ENCODE results near the gene LUZP4. TPM values are rescaled to one million over a fixed set of nuclear protein-coding genes. Genes with fewer than 3 reads are reported as not detected.

The LUZP4 gene
- total RNA-seq, 1 donor from 2014 or later = not detected

DNA sequence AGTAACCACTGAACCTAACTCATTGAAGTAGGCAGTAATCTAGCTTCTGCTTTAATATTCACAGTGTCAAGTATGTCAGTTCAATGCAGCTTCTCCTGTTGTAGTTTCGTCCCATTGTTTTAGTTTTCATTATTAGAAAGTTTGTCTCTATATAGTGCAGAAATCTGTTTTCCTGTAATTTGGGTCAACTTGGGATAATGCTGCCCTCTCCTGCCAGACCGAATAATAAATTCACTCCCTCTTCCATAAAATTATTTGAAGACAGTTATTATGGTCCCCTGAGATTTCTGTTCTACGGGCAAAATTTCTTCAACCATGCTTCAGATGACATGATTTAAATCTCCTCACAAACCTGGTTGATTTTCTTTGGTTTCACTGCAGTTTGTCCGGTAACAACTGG, 4.6 kb upstream of the LUZP4 start:
- Histone ChIP-seq H3K27me3 (no peaks in the 10 kb centered on the region), H3K4me1 (no peaks in the 10 kb centered on the region), H3K36me3 (no peaks in the 10 kb centered on the region), H3K9me3 (no peaks in the 10 kb centered on the region), H3K4me3 (no peak overlapping the region), H3K27ac (no peak overlapping the region)
- TF ChIP-seq, protein P1, sequence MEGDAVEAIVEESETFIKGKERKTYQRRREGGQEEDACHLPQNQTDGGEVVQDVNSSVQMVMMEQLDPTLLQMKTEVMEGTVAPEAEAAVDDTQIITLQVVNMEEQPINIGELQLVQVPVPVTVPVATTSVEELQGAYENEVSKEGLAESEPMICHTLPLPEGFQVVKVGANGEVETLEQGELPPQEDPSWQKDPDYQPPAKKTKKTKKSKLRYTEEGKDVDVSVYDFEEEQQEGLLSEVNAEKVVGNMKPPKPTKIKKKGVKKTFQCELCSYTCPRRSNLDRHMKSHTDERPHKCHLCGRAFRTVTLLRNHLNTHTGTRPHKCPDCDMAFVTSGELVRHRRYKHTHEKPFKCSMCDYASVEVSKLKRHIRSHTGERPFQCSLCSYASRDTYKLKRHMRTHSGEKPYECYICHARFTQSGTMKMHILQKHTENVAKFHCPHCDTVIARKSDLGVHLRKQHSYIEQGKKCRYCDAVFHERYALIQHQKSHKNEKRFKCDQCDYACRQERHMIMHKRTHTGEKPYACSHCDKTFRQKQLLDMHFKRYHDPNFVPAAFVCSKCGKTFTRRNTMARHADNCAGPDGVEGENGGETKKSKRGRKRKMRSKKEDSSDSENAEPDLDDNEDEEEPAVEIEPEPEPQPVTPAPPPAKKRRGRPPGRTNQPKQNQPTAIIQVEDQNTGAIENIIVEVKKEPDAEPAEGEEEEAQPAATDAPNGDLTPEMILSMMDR (IDR thresholded peaks at IDR 0.05) = no peak
- intact Hi-C loops (cut with DNase I) = no loop called here
- no peak for DNase-seq (ENCODE audit: low spot score in 2 of 2)

DNA sequence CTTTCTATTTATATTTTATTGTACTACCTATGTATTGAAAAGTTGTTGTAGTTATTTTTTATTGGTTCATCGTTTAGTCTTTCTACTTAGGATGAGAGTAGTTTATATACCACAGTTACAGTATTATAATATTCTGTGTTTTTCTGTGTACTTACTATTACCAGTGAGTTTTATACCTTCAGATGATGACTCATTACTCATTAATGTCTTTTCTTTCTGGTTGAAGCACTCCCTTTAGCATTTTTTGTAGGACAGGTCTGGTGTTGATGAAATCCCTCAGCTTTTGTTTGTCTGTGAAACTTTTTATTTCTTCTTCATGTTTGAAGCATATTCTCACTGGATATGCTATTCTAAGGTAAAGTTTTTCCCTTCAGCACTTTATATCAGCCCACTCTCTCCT, 7.7 kb downstream of the LUZP4 start:
- H3K4me3 ChIP-seq = no peak overlapping the region

DNA sequence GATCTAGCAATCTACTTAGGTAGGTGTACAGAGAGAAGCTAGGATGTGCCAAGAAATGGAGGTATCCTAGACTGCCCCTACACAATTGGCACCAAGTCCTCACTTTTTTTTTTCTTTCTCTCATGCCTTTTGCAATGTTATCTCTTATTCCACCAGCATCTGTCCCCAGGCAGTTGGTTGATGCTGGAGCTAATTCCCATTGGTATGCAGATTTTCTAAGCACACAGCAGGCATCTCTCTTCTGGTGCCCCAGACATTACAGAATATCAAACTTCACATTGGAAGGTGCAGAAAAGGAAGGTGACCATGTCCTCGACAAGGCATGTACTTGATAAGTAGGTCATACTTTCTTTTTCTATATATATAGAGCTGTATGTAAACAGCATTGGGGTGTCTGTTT, 21.6 kb downstream of the LUZP4 start:
- no peak for DNase-seq (ENCODE audit: low spot score in 2 of 2)
- Histone ChIP-seq H3K9me3 (no peaks in the 10 kb centered on the region), H3K27ac (no peak overlapping the region), H3K36me3 (no peaks in the 10 kb centered on the region), H3K4me1 (no peaks in the 10 kb centered on the region), H3K4me3 (no peak overlapping the region), H3K27me3 (no peaks in the 10 kb centered on the region)
- TF ChIP-seq, protein P1 (IDR thresholded peaks at IDR 0.05) = no peak
- intact Hi-C loops (cut with DNase I) = no loop called here

More for the DNA sequence above, 7.7 kb downstream of the LUZP4 start:
- no peak for DNase-seq (ENCODE audit: low spot score in 2 of 2)
- H3K27ac ChIP-seq = no peak overlapping the region
- no peaks in the 10 kb centered on the region for H3K4me1 ChIP-seq
- intact Hi-C loops (cut with DNase I) = no loop called here
- TF ChIP-seq, protein P1 (IDR thresholded peaks at IDR 0.05) = no peak
- H3K36me3 ChIP-seq = no peaks in the 10 kb centered on the region
- no peaks in the 10 kb centered on the region for H3K27me3 ChIP-seq
- no peaks in the 10 kb centered on the region for H3K9me3 ChIP-seq

DNA sequence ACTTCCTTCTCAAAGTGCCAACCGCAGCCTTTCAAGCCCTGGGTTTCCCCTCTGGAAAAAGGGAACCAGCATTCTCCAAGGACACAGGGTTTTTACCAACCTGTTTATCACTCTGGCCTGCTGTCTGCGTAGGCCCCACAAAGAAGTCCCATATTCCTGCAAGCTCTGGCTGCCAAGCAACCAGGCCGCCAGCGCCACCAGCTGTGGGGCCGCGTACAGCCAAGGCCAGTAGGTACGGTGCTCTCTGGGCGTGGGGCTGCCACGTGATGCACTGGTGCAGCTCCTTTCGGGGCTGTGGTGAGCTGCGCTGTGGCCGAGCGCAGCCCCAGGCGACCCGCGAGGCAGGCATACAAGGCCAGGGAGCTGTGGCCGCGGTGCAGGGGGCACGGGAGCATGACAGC, 22.1 kb downstream of the LUZP4 start:
- no peaks in the 10 kb centered on the region for H3K4me1 ChIP-seq
- H3K27ac ChIP-seq = no peak overlapping the region
- intact Hi-C loops (cut with DNase I) = no loop called here
- H3K4me3 ChIP-seq = no peak overlapping the region
- H3K27me3 ChIP-seq = no peaks in the 10 kb centered on the region
- TF ChIP-seq, protein P1 (IDR thresholded peaks at IDR 0.05) = no peak
- H3K36me3 ChIP-seq = no peaks in the 10 kb centered on the region
- no peaks in the 10 kb centered on the region for H3K9me3 ChIP-seq
- no peak for DNase-seq (ENCODE audit: low spot score in 2 of 2)

DNA sequence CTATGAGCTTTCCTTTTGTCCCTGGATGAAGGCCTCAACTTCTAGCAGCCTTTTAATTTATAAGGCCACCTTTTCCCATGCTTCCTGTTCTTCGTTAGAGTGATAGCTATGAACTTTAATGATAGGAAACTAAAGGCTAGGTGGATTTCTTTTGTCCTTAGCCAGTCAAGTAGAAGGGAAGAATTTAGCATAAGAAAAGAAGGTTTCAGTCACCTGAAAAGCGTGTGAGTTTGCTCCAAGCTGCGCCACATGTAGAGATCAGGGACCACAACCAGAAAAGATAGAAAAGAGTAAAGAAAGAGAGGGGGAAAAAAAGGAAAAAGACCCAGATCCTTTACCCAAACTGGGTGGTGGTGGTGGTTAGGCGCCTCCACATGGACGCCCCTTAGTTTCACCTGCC, 28.6 kb downstream of the LUZP4 start:
- intact Hi-C loops (cut with DNase I) = no loop called here
- Histone ChIP-seq H3K4me3 (no peak overlapping the region), H3K27me3 (no peaks in the 10 kb centered on the region), H3K9me3 (no peaks in the 10 kb centered on the region), H3K36me3 (no peaks in the 10 kb centered on the region), H3K4me1 (no peaks in the 10 kb centered on the region), H3K27ac (no peak overlapping the region)
- TF ChIP-seq, protein P1 (IDR thresholded peaks at IDR 0.05) = no peak
- no peak for DNase-seq (ENCODE audit: low spot score in 2 of 2)

DNA sequence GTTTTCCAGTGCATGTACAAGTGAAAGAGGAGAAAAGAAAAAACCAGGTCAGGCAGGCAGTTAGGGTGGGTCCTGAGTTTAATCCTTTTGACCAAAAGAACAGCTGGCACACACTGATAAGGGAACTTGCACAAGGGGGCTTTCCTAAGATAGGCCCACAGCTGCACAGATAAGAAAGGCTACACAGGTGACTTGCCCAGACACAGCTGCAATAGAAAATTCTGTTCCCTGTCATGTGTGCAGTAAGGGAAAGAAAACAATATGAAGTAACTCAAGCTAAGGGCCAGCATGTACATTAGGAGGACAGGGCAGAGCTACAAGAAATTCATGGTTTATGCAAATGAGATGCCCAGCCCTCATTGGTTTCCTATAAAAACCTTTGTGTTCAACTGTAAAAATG, 32.9 kb downstream of the LUZP4 start:
- H3K4me1 ChIP-seq = peaks cover 0 to 4% of the 10 kb centered on the region in 2 donors
- no peak overlapping the region for H3K4me3 ChIP-seq
- no peaks in the 10 kb centered on the region for H3K27me3 ChIP-seq
- no peaks in the 10 kb centered on the region for H3K36me3 ChIP-seq
- TF ChIP-seq, protein P1 (IDR thresholded peaks at IDR 0.05) = no peak
- H3K27ac ChIP-seq = no peak overlapping the region
- no peaks in the 10 kb centered on the region for H3K9me3 ChIP-seq
- DNase-seq (ENCODE audit: low spot score in 2 of 2) = no peak
- intact Hi-C loops (cut with DNase I) = loop anchor here (10.0 kb wide), 1 partner anchor 88 kb away; the partner anchor contains the start of gene LRCH2

All from ascending aorta (tissue), 2 donors.